HG02884 (cell line): ENCODE data around the gene PEPD.

ENCODE experiments used
- ATAC-seq: cut with Tn5 transposase; IDR thresholded peaks from one replicate; pipeline ENCODE4 v1.9.1; 2021; ENCODE audit warnings: mild to moderate bottlenecking, moderate library complexity; ENCODE audit not compliant: unreplicated experiment

Gene PEPD

GRCh38 chr19:33547676-33548075 is 26.1 kb upstream of the PEPD start:
- ATAC-seq = no peak

- no peak for ATAC-seq
Measured at GRCh38 chr19:33546656-33547055, 25.1 kb upstream of the PEPD start.

GRCh38 chr19:33545217-33545981 is 23.8 kb upstream of the PEPD start:
- no peak for ATAC-seq

- no peak for ATAC-seq
Measured at GRCh38 chr19:33535226-33535625, 13.6 kb upstream of the PEPD start.

- ATAC-seq = no peak
Measured at GRCh38 chr19:33532859-33533460, 11.4 kb upstream of the PEPD start.

GRCh38 chr19:33530842-33531241 is 9.3 kb upstream of the PEPD start:
- ATAC-seq = no peak

- no peak for ATAC-seq
Measured at GRCh38 chr19:33530296-33530695, 8.7 kb upstream of the PEPD start.

GRCh38 chr19:33529094-33529676 is 7.6 kb upstream of the PEPD start:
- ATAC-seq = no peak

- ATAC-seq = no peak
Measured at GRCh38 chr19:33528404-33528803, 6.8 kb upstream of the PEPD start.

GRCh38 chr19:33527125-33527524 is 5.5 kb upstream of the PEPD start:
- ATAC-seq = no peak

GRCh38 chr19:33524024-33524664 is 2.6 kb upstream of the PEPD start:
- ATAC-seq = no peak

GRCh38 chr19:33523167-33523566 is 1.6 kb upstream of the PEPD start:
- no peak for ATAC-seq

GRCh38 chr19:33522371-33522662 is 726 bp upstream of the PEPD start:
- no peak for ATAC-seq

GRCh38 chr19:33520844-33521479 is 629 bp downstream of the PEPD start:
- ATAC-seq = no peak

- no peak for ATAC-seq
Measured at GRCh38 chr19:33520048-33520643, 1.4 kb downstream of the PEPD start.

- ATAC-seq = no peak
Measured at GRCh38 chr19:33519416-33519815, 2.2 kb downstream of the PEPD start.

GRCh38 chr19:33518541-33518940 is 3.0 kb downstream of the PEPD start:
- ATAC-seq = no peak

GRCh38 chr19:33517922-33518321 is 3.7 kb downstream of the PEPD start:
- ATAC-seq = no peak

- ATAC-seq = no peak
Measured at GRCh38 chr19:33515921-33516320, 5.7 kb downstream of the PEPD start.

GRCh38 chr19:33514885-33515551 is 6.6 kb downstream of the PEPD start:
- no peak for ATAC-seq

GRCh38 chr19:33513424-33513823 is 8.2 kb downstream of the PEPD start:
- no peak for ATAC-seq
